K562 (cell line): Measurements from ENCODE around the gene CDCP1. TPM values are rescaled to one million over a fixed set of nuclear protein-coding genes. Genes with fewer than 3 reads are reported as not detected.

Experiments
- ATAC-seq: fragments of 200-7000 bp; cut with Tn5 transposase; 3 replicates; pipeline ENCODE4 v1.9.1; 2020; ENCODE audit warnings: moderate library complexity
- BruUV-seq: library from RNA; stranded (reverse); fragments of 400-500 nt; replicated peaks from 2 replicates; lab custom pipeline; 2021; lab: Mats Ljungman, UMichigan
- CTCF ChIA-PET: fragments of 300-600 bp; formaldehyde crosslinking; extraction: SDS; loops from one replicate; lab custom pipeline; 2021; ENCODE audit warnings: low intra/inter-chr PET ratio; lab: Yijun Ruan, JAX
- POLR2A ChIA-PET: fragments of 300-600, 350-650 bp; sonication (Branson Sonifier 250); formaldehyde crosslinking; extraction: SDS; loops from one replicate; lab custom pipeline; 2021; ENCODE audit warnings: antibody characterized with exemption, inconsistent platforms; lab: Yijun Ruan, JAX
- DNase-seq, 4 experiments: peaks; one replicate each; pipeline versions ENCODE4 v3.0.0 to v3.0.0-alpha.2; 2011 to 2018; ENCODE audit warnings: low spot score in 3 of 4, mixed read lengths in 3 of 4; ENCODE audit errors: extremely low read depth in 1 of 4
- FAIRE-seq: peaks from 2 replicates; lab custom pipeline; 2011; peaks lifted over from hg19 to GRCh38; lab: Jason Lieb, UNC
- H2AFZ ChIP-seq: 2 replicates; pipeline ENCODE4 v1.6.0; 2011; ENCODE audit warnings: low read depth, low read length, control low read depth, inconsistent platforms
- H3K27ac ChIP-seq: fragments of 200-600 bp; 3 replicates; pipeline ENCODE4 v1.8.0; 2011; ENCODE audit warnings: low read depth, mild to moderate bottlenecking, control low read depth, inconsistent platforms, low read length, moderate library complexity, mixed read lengths; ENCODE audit errors: extremely low read depth
- H3K27me3 ChIP-seq, 2 experiments: fragments of 300-600 bp in 1 of 2; 2 replicates in 1 of 2; 3 replicates in 1 of 2; pipeline versions ENCODE4 v1.6.0 to v1.8.0; 2011; ENCODE audit warnings: inconsistent platforms in 2 of 2, low read length in 2 of 2, mild to moderate bottlenecking in 1 of 2, mixed read lengths in 1 of 2, moderate library complexity in 1 of 2; ENCODE audit not compliant: control insufficient read depth in 2 of 2, insufficient read depth in 2 of 2
- H3K36me3 ChIP-seq: fragments of 300-600 bp; 3 replicates; pipeline ENCODE4 v1.8.0; 2011; ENCODE audit warnings: mild to moderate bottlenecking, low read length, inconsistent platforms; ENCODE audit not compliant: control insufficient read depth, insufficient read depth
- H3K4me1 ChIP-seq, 2 experiments: fragments of 200-600 bp in 1 of 2; replicated peaks in 1 of 2; 2 replicates in 1 of 2; 3 replicates in 1 of 2; pipeline versions ENCODE4 v1.5.1 to v1.8.0; 2011; ENCODE audit warnings: inconsistent platforms in 2 of 2, low read length in 2 of 2, mild to moderate bottlenecking in 1 of 2, mixed read lengths in 1 of 2, moderate library complexity in 1 of 2; ENCODE audit not compliant: control insufficient read depth in 2 of 2, insufficient read depth in 2 of 2
- H3K4me2 ChIP-seq: 2 replicates; pipeline ENCODE4 v1.6.1; 2011; ENCODE audit warnings: low read length, control low read depth, inconsistent platforms, mixed read lengths; ENCODE audit not compliant: insufficient read depth
- H3K4me3 ChIP-seq: fragments of 200-600 bp; sonication (generic), shearing (Covaris generic); 2 replicates; pipeline ENCODE4 v1.5.1; 2016; ENCODE audit warnings: control low read depth, inconsistent platforms
- H3K79me2 ChIP-seq: fragments of 200-600 bp; 3 replicates; pipeline ENCODE4 v1.8.0; 2011; ENCODE audit warnings: low read length, inconsistent platforms; ENCODE audit not compliant: control insufficient read depth, insufficient read depth
- H3K9ac ChIP-seq, 2 experiments: 2 replicates each; pipeline versions ENCODE4 v1.6.0 to v1.6.1; 2011; ENCODE audit warnings: low read depth in 2 of 2, low read length in 2 of 2, control low read depth in 1 of 2, inconsistent platforms in 1 of 2, mild to moderate bottlenecking in 1 of 2, mixed read lengths in 1 of 2; ENCODE audit not compliant: insufficient read depth in 1 of 2
- H3K9me1 ChIP-seq: one replicate; pipeline ENCODE4 v1.6.0; 2011; ENCODE audit warnings: inconsistent platforms, mild to moderate bottlenecking, low read length, moderate library complexity; ENCODE audit not compliant: control insufficient read depth, insufficient read depth
- H3K9me3 ChIP-seq: replicated peaks from 2 replicates; pipeline ENCODE4 v1.5.1; 2011; ENCODE audit warnings: low read depth, low read length, inconsistent platforms; ENCODE audit not compliant: control insufficient read depth, insufficient read depth
- H4K20me1 ChIP-seq: replicated peaks from 2 replicates; pipeline ENCODE4 v1.6.1; 2011; ENCODE audit warnings: low read length, inconsistent platforms, mixed read lengths; ENCODE audit not compliant: control insufficient read depth, insufficient read depth
- ARNT ChIP-seq, 2 experiments: fragments of 450-650 bp; IDR thresholded peaks; 2 replicates each; pipeline ENCODE4 v1.6.1; 2016; ENCODE audit warnings: mild to moderate bottlenecking in 1 of 2
- NFIX ChIP-seq: fragments of 250-450 bp; sonication (Bioruptor Pico); IDR thresholded peaks from 2 replicates; pipeline ENCODE4 v1.4.0; 2020; ENCODE audit warnings: low read depth, mild to moderate bottlenecking, moderate library complexity
- SREBF2 ChIP-seq: sonication (generic); formaldehyde crosslinking; IDR thresholded peaks from 2 replicates; pipeline ENCODE4 v1.4.0; 2020; ENCODE audit warnings: mild to moderate bottlenecking, missing genetic modification reagents
- YBX1 ChIP-seq: fragments of 450-650 bp; IDR thresholded peaks from 2 replicates; pipeline ENCODE4 v1.7.1; 2016; ENCODE audit warnings: mild to moderate bottlenecking
- ZKSCAN8 ChIP-seq: fragments of 200-800 bp; sonication (Bioruptor generic); IDR thresholded peaks from 2 replicates; pipeline ENCODE4 v1.6.1; 2016; ENCODE audit warnings: missing genetic modification characterization, missing compliant biosample characterization
- WGBS: fragments of 100-300 bp; shearing (Covaris generic); methylation state at CpG from one replicate; pipeline ENCODE4 v1.1.6; 2016; ENCODE audit warnings: low coverage, mixed read lengths; ENCODE audit not compliant: insufficient coverage; ENCODE audit errors: missing lambda C conversion rate; 5-methylcytosine and 5-hydroxymethylcytosine counted together
- in situ Hi-C: fragments of 300-500 bp; cut with MboI; formaldehyde crosslinking; loops from 4 replicates; pipeline ENCODE4 v1.15.0; 2018; ENCODE audit warnings: inconsistent platforms, mixed read lengths
- intact Hi-C: fragments of 100-400 bp; cut with micrococcal nuclease; formaldehyde crosslinking; loops from 2 replicates; pipeline ENCODE4 v1.14.2; 2022
- polyA plus RNA-seq, 8 experiments: library from polyadenylated mRNA; depleted of rRNA in 4 of 8; stranded (reverse) in 5 of 8; unstranded in 3 of 8; fragments of >200 nt; fragmentation: Nextera tagmentation in 2 of 8; fragmentation: Illumina TruSeq in 1 of 8; extraction: Ambion mirVana in 2 of 8; extraction: Trizol in 1 of 8; gene quantifications; 2 replicates each; pipeline versions ENCODE4 v1.2.1 to v1.2.3, GENCODE V29; 2011 to 2014; ENCODE audit warnings: inconsistent platforms in 1 of 8, missing spikeins in 1 of 8
- total RNA-seq, 7 experiments: library from RNA; depleted of rRNA in 6 of 7; stranded (reverse); fragments of >200 nt in 6 of 7; fragmentation: Illumina TruSeq in 2 of 7; extraction: Trizol in 2 of 7; gene quantifications; 2 replicates each; pipeline versions ENCODE4 v1.2.1 to v1.2.3, GENCODE V29; 2011 to 2021; ENCODE audit warnings: low replicate concordance in 1 of 7
- TF ChIP-seq, protein P1 (sequence below), 3 experiments: fragments of 200-800 bp in 1 of 3; fragments of 250-450 bp in 1 of 3; fragments of 450-650 bp in 1 of 3; sonication (Bioruptor Pico) in 1 of 3; sonication (Bioruptor generic) in 1 of 3; formaldehyde crosslinking in 1 of 3; IDR thresholded peaks; 2 replicates each; pipeline versions ENCODE4 v1.6.1 to v1.8.0; 2016 to 2022; ENCODE audit warnings: mild to moderate bottlenecking in 2 of 3, missing genetic modification characterization in 2 of 3, missing compliant biosample characterization in 1 of 3, moderate library complexity in 1 of 3
- TF ChIP-seq, protein P2 (sequence below): sonication (generic); formaldehyde crosslinking; IDR thresholded peaks from 2 replicates; pipeline ENCODE4 v1.9.0; 2022; ENCODE audit warnings: mild to moderate bottlenecking, missing genetic modification reagents

Gene CDCP1
- total and polyA plus RNA-seq, 9 of the 15 experiments (the other 6 are each of a cell fraction or from before 2014, with no cell fraction given), result 3.9 to 16.4 (median 5.2) TPM

DNA sequence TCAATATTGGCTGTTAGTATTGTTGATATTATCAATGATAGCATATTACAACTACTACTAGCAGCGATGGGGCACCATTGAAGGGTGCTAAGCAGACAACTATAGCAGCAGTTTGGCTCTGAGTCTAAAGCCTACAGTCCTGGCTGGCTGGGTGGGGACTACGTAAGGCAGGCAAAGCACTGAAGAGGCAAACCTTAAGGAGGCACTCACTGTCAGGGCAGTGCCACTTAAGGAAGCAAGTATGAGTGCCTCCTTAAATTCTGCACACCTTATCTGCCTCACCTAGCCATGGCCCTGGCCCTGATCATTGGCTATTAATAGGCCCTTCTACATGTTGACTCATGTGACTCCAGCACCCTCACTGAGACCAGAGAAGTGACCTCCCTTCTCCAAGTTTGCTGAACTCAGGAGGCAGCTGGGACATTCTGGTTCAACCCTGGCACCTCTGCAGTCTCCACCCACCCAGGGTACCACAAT, 20.6 kb downstream of the CDCP1 start (continued):
- TF ChIP-seq, protein P1, sequence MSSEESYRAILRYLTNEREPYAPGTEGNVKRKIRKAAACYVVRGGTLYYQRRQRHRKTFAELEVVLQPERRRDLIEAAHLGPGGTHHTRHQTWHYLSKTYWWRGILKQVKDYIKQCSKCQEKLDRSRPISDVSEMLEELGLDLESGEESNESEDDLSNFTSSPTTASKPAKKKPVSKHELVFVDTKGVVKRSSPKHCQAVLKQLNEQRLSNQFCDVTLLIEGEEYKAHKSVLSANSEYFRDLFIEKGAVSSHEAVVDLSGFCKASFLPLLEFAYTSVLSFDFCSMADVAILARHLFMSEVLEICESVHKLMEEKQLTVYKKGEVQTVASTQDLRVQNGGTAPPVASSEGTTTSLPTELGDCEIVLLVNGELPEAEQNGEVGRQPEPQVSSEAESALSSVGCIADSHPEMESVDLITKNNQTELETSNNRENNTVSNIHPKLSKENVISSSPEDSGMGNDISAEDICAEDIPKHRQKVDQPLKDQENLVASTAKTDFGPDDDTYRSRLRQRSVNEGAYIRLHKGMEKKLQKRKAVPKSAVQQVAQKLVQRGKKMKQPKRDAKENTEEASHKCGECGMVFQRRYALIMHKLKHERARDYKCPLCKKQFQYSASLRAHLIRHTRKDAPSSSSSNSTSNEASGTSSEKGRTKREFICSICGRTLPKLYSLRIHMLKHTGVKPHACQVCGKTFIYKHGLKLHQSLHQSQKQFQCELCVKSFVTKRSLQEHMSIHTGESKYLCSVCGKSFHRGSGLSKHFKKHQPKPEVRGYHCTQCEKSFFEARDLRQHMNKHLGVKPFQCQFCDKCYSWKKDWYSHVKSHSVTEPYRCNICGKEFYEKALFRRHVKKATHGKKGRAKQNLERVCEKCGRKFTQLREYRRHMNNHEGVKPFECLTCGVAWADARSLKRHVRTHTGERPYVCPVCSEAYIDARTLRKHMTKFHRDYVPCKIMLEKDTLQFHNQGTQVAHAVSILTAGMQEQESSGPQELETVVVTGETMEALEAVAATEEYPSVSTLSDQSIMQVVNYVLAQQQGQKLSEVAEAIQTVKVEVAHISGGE (CRISPR knock-in tag; IDR thresholded peaks at IDR 0.05), result 0 out of 6 replicates have a peak, but pooled peaks of 1 of the 3 experiments have one; percentile 18
- TF ChIP-seq ARNT (IDR thresholded peaks at IDR 0.05), result no peak
- TF ChIP-seq NFIX (CRISPR knock-in tag), result no peak
- TF ChIP-seq, protein P2, sequence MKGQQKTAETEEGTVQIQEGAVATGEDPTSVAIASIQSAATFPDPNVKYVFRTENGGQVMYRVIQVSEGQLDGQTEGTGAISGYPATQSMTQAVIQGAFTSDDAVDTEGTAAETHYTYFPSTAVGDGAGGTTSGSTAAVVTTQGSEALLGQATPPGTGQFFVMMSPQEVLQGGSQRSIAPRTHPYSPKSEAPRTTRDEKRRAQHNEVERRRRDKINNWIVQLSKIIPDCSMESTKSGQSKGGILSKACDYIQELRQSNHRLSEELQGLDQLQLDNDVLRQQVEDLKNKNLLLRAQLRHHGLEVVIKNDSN, result peak; percentile 49
- TF ChIP-seq YBX1, result no peak

DNA sequence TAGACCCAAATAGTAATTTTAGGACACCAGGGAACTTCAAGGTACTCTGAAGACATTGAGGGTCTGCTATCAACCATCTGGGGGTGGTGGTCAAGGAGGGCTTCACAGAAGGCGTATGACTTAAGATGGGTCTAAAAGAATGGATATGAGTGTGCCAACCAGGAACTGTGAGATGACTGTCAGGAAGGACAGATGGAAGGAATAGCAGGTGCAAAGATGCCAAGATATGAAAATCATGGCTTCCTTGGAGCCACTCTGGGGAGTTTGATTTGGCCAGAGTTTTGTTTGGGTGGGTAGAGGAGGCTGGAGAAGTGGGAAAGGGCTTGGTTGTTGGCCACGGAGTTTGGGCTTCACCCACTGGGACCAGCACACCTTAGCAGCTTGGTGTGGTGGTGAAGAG, 21.2 kb downstream of the CDCP1 start:
- TF ChIP-seq ZKSCAN8 (CRISPR knock-in tag) (0 out of 2 replicates have a peak, but pooled peaks have one; percentile 6), SREBF2 (CRISPR knock-in tag) (no peak)
- TF ChIP-seq, all 486 proteins: peak for 1
- no peak for FAIRE-seq
- H3K27me3 ChIP-seq, result no peaks in the 10 kb centered on the region
- no peaks in the 10 kb centered on the region for H4K20me1 ChIP-seq
- H2AFZ ChIP-seq, result no peak overlapping the region
- no peaks in the 10 kb centered on the region for H3K9me1 ChIP-seq
- in situ Hi-C loops, result no loop called here
- H3K36me3 ChIP-seq, result no peaks in the 10 kb centered on the region; the same call in 2 of the 3 replicates
- peaks cover 7% of the 10 kb centered on the region; the same call in 1 of the 3 replicates for H3K79me2 ChIP-seq
- ATAC-seq, result no peak
- DNase-seq, result no peak
- no peak overlapping the region for H3K4me3 ChIP-seq
- no peaks in the 10 kb centered on the region for H3K9me3 ChIP-seq
- intact Hi-C loops, result no loop called here
- ChIA-PET POLR2A (no interaction called here), CTCF (no interaction called here)
- no TSS peak for BruUV-seq
- no peak overlapping the region for H3K27ac ChIP-seq
- WGBS, result 50% methylated on average over 2 of the region's 2 CpGs
- H3K4me1 ChIP-seq, result peaks cover 8 to 50% of the 10 kb centered on the region in 2 experiments; a peak in 4 of 5 replicates
- no peak overlapping the region for H3K9ac ChIP-seq
- H3K4me2 ChIP-seq, result no peak overlapping the region
